Stimulated activated CD4-positive, alpha-beta T cell treated with anti-CD3 and anti-CD28 coated beads, Interleukin-1b, Interleukin-23, amount 100 ng/mL, for 24 hours (primary cell): ENCODE data around the gene CCNB3.
"Not testable (repeated sequence)": the region's sequence is repeated elsewhere in the genome, so short reads cannot be mapped to it uniquely, and the experiment has no call there.

Experiments used
- DNase-seq, 4 experiments: peaks; one replicate each; pipeline ENCODE4 v3.0.0-alpha.2; 2020; ENCODE audit warnings: low read depth in 4 of 4, low spot score in 1 of 4

Gene CCNB3

GRCh38 chrX:50204364-50204899, at the start of gene CCNB3:
CCNB3 (plus strand) TSS chrX:50204765; CDS start chrX:50285164, 80,399 bp downstream.
- DNase-seq = peak; percentile 21 to 47 (median 46)

GRCh38 chrX:50157545-50158135, 46.9 kb upstream of the CCNB3 start:
- no peak for DNase-seq

DNA sequence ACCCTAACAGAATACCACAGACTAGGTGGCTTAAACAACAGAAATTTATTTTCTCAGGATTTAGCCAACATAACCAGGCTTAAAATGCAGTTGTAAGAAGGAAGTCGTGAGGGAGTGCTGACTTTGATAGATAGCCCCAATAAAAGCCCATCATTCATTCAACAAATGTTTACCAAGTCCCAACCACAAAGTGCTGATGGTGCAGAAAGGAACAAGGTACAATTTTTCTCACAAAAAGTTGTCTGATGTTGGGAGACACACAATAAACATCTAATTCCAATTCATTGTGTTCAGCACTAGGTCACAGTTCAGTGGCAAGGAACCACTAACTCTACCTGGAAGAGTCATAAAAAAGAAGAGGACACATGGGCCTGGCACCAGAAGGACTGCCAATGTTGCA, 46.0 kb upstream of the CCNB3 start:
- DNase-seq = no peak

DNA sequence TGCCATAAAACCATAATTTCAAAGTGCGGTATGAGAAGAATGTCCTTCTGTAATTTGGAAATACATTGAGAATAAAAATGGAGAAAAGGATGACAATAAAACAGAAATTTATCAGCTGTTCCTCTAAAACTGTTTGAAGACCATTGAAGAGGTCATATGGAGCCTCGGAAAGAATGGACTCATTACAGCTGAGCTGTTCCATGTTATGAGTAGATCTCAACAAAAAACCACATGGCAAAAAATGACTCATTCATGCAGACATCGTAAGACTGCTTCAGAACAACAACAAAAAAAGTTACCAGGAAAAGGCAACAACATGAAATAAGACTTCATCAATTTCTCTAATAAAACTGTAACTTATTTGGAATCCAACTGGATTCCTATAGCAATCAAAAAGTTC, 43.4 kb upstream of the CCNB3 start:
- no peak for DNase-seq

DNA sequence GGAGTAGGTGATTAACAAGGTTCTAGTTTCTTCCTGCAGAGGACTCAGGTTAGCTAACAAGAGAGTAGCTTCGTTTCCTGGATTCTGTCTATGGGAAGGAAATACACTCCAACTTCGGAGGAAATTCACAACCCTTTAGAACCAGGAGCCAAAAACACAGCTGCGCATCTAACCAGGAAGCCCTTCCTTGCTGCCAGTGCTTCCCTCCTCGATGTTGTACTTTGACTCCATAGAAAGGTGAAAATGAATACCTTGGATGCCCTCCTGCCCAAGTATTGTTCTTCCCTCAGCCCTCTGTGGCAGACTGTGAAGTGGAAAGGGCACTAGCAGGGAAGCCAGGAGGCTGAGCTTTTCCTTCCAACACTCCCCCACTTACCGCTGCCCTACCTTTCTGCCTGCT, 38.8 kb upstream of the CCNB3 start:
- no peak for DNase-seq

DNA sequence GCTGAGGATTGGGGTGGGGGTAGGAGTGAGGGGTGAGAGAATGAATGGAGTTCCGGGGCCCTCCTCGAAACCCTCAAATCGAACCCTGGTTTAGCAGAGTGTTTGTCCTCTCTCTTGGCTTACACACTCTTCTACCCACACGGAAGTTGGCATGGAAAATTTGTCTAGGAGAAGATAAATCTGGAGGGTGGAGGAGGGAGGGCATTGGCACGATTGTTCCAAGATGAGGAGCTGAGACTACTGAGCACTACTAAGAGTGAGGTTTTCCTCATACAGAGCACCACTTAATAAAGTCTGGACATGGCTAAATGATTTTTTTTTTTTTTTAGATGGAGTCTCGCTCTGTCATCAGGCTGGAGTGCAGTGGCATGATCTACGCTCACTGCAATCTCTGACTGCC, 37.2 kb upstream of the CCNB3 start:
- no peak for DNase-seq

GRCh38 chrX:50168241-50168687, 36.3 kb upstream of the CCNB3 start:
- DNase-seq = no peak

- DNase-seq = no peak
These were observed 34.8 kb upstream of the CCNB3 start for GRCh38 chrX:50169717-50170116.

- DNase-seq = no peak
These were observed 24.3 kb upstream of the CCNB3 start for GRCh38 chrX:50180073-50180940.

DNA sequence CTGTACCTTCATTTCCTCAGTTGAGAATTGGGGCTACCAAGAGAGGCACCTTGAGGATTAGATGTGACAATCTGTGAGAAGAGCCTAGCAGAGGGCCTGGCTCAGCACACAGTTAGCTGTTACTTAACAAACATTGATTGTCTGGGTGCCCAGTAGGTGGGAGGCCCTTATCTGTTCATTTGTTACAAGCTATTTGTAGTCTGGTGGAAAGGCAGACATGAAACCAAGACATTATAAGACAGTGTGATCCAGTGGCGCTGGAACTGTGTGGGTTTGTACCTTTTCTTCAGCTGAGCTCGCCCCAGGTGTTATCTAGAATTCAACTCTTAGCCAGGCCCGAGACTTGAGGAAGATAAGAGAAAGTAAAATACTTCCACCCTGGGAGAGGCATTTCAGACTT, 20.7 kb upstream of the CCNB3 start:
- DNase-seq = no peak

DNA sequence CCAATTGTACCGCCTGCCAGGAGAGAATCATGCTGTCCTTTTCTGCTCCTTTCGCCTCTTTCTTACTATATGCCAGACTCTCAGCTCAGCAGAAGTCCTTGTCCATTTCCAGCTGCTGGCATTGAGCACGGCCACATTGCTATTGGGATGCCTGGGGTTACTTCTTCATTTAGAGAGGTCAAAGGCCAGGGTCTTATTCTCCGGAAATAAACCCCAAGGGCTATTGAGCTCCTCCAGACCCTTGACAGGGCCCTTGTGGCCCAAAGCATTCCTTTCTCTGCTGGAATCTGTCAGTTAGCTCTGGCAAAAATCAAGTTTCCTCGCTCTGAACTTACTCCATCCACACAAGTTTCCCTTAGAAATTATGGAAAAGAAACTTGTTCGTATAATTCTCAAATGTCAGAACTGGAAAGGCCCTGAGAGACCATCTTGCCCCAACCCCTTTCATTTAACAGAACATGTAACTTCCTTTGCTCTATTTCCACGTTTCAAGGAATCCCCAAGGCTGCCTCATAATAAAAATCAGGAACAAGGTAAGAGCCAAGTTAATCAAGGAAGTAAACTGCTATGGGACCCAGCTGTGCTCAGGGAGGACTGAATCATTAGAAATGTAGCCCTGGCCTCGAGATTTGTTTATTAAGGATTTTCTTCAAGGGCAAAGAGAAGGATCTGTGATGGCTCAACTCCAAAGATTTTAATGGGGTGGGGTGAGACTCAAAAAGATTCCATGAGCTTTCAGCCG, 15.5 kb upstream of the CCNB3 start:
- no peak for DNase-seq

DNA sequence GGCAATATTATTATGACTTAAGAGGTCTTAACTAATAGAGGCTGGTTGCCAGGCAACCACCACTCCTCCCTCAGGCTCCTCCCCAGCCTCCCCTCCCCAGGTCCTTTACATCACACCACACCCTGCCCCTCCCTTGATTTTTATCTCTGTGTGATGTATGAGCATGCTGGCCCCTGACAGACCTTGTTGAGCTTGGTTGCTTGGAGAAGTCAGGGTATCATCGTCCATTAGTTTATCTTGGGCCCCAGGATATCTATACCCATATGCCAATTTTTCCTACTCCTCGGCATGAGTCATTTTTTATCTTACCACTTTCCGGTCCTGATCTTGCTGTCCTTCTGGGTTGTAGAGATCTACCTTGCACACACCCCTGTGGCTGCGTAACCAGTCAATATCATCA, 6.2 kb upstream of the CCNB3 start:
- no peak for DNase-seq

DNA sequence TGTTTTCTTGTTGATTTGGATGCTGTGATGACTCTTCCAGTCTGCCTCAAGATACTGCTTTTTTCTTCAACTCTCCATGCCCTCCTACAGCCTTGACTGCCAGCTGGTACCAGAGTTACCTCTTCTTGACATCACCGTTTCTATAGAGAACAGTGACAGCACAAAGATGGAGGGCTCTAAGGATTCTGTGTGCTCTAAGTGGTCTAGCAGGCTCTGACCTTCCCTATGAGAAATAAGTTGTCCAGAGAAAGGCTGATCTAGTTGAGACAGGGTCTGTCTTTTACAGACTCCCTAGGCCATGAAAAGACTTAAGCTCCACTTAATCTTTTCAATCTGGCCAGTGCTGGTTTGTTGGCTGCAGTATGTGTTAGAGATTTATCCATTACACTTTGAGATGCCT, 3.7 kb upstream of the CCNB3 start, which contains the start of gene AKAP4:
Gene AKAP4, minus strand, starts transcription at position 101 of the 400 bp plus-strand sequence. CDS start 118 bp downstream, outside the sequence.
- no peak for DNase-seq

GRCh38 chrX:50202539-50202938, 2.0 kb upstream of the CCNB3 start:
- no peak for DNase-seq

GRCh38 chrX:50206753-50207152, 2.2 kb downstream of the CCNB3 start:
- no peak for DNase-seq

- DNase-seq = no peak
These were observed 6.9 kb downstream of the CCNB3 start for GRCh38 chrX:50211510-50211909.

DNA sequence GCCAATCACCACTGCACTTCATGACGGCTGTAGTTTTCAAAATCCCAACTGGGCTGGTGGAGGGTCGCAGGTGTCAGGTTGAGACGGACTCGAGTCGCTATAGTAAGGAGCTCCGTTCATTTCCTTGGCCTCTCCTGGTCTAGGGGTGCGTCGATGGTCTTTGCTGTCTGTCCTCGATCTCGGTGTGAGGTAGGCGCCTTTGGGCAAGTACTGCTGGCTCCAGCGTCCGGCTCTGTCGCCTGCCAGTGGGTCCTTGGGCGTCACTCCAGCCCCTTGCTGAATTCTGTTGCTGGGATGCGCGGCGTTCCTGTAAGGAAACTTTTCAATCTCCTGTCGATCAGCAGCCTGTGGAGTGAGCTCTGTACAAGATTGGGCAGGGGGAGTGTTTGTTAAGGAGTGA, 76.7 kb downstream of the CCNB3 start:
- no peak for DNase-seq

- no peak for DNase-seq
These were observed 122.7 kb downstream of the CCNB3 start for GRCh38 chrX:50327235-50327634.

DNA sequence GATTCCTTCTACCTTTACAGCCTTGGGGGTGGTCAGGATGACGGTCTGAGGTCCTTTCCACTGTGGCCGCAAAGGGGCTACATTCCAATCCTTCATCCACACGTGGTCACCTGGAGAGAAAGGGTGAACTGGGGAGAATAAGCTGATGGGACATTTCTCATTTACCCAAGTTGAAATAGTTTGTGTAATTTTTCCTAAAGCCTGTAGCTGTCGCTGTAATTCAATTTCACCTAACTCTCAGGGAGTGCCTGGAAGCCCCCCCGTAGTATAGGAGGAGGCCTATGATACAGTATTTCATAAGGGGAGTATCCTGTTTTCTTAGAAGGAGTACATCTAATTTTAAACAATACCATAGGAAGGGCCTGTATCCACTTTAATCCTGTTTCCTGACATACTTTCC, 128.1 kb downstream of the CCNB3 start:
- not testable (repeated sequence) for DNase-seq

DNA sequence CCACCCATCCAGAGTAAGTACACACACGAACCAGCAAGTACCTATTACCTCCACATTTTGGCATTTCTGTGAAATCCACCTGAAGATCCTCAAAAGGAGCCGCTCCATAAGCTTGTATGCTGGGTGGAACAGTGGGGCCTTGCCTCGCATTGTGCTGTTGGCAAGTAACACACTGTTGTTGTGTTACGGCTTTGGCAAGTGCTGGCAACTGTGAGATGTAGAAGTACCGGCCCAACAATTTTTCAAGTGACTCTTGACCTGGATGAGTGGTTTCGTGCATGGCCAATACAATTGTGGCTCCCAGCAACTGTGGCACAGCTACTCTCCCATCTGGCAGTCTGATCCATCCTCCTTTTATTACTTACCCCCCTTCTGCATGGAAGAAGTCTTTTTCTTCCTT, 128.7 kb downstream of the CCNB3 start:
- no peak for DNase-seq

DNA sequence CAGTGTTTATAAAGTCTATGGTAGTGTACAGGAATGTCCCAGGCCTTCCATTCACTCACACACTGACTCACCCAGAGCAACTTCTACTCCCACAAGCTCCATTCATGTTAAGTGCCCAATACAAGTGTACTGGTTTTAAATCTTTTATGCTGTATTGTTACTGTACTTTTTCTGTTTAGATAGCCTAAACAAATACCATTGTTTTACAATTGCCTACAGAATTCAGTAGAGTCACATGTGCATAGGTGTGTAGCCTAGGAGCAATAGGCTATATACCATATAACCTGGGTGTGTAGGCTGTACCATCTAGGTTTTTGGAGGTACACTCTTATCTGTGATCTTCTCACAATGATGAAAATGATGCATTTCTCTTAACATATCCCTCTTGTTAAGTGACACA, 139.4 kb downstream of the CCNB3 start:
- DNase-seq = no peak

DNA sequence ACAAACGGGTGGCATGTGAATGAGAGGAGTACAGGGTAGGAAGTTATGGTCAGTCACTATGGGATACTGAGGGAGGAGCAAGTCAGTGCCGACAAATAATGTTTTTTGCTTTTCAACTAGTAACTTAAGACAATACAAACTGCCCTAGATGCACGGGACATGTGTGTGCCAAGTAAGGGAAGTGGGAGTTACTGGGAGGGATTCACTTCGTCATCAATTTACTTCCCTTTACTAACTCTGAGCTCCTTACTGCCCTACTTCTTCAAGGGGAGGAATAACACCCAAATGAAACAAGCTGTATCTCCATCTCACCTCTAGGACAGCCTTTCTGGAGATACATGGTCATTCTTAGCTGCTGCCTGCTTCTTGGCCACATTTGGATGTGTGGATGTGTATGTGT, 168.4 kb downstream of the CCNB3 start:
- DNase-seq = no peak
